ENCODE data around the gene GNB1L. TPM values are rescaled to one million over a fixed set of nuclear protein-coding genes. Genes with fewer than 3 reads are reported as not detected.

GNB1L gene
- total and polyA plus RNA-seq, 9 of the 15 experiments (the other 6 are each of a cell fraction or from before 2014, with no cell fraction given): 0.56 to 50.5 (median 10.2) TPM

DNA sequence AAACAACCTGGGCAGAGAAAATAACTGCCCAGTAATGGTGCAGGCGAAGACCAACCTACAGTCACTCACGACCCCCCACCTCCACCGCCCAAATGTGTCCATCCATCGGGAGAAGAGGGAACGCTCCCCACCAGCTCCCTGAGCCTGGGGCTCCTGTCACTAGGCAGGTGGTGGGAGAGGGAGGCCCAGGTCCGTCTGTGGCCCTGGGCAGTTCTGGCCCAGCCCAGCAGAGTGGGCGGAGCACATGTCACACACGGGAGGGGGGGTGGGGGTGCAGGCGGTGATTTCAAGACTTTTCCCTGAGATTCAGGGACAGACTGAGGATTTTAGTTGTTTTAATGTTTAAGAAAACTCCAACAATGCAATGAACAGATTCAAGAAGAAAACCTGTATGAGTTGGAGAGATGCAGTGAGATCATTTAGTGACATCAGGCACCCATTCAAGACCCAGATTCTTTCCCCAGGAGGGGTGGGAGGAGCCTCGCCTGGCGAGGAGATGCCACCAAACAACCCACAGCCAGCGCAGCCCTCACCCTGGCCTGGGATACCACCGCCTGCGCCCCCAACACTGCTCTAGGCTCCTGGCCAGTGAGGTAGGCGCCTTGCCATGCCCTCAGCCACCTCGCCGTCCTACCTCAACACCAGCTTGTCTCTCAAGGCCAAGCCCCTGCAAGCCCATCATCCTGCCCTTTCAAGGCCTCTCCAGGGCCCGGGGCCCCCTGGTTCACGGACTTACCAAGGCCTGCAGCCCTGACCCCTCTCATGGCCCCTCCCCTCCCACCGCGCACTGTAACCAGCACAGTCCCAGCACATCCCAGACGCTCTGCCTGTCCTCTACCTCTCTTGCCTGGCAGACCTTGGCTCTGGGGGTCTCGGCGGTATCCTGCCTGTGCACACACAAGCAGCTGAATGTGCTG, 57.3 kb downstream of the GNB1L start:
- ATAC-seq: peak; percentile 49
- TF ChIP-seq POLR2A (conservative IDR thresholded peaks at IDR 0.05) (peak; percentile 29; the same call in 1 of the 2 replicates), RBM17 (IDR thresholded peaks at IDR 0.05; ENCODE audit: borderline replicate concordance, low read depth, low read length) (no peak), TAF15 (IDR thresholded peaks at IDR 0.05; ENCODE audit: low read depth, low read length) (no peak), SETDB1 (IDR thresholded peaks at IDR 0.05; ENCODE audit: low read length) (no peak), E2F3 (CRISPR knock-in tag; IDR thresholded peaks at IDR 0.05) (0 out of 2 replicates have a peak, but pooled peaks have one; percentile 11), PHF8 (IDR thresholded peaks at IDR 0.05; ENCODE audit: borderline replicate concordance, low read length) (peak; percentile 18; the same call in 1 of the 2 replicates), RAD21 (CRISPR knock-in tag; conservative IDR thresholded peaks at IDR 0.05 in 1 of 2, IDR thresholded peaks at IDR 0.05 in 1 of 2) (no peak), WHSC1 (IDR thresholded peaks at IDR 0.05; ENCODE audit: low read length) (peak; percentile 40), ZNF583 (CRISPR knock-in tag; IDR thresholded peaks at IDR 0.05) (0 out of 2 replicates have a peak, but pooled peaks have one; percentile 40), RBM14 (IDR thresholded peaks at IDR 0.05; ENCODE audit: borderline replicate concordance, insufficient read depth, low read depth, low read length) (0 out of 2 replicates have a peak, but pooled peaks have one; percentile 35), LARP7 (IDR thresholded peaks at IDR 0.05) (no peak), ZNF668 (CRISPR knock-in tag; IDR thresholded peaks at IDR 0.05) (no peak), ZNF121 (CRISPR knock-in tag; conservative IDR thresholded peaks at IDR 0.05) (no peak), HDAC6 (IDR thresholded peaks at IDR 0.05; ENCODE audit: low read depth, low read length) (0 out of 2 replicates have a peak, but pooled peaks have one; percentile 64), ZNF23 (CRISPR knock-in tag; IDR thresholded peaks at IDR 0.05) (no peak)
- TF ChIP-seq, protein P1, sequence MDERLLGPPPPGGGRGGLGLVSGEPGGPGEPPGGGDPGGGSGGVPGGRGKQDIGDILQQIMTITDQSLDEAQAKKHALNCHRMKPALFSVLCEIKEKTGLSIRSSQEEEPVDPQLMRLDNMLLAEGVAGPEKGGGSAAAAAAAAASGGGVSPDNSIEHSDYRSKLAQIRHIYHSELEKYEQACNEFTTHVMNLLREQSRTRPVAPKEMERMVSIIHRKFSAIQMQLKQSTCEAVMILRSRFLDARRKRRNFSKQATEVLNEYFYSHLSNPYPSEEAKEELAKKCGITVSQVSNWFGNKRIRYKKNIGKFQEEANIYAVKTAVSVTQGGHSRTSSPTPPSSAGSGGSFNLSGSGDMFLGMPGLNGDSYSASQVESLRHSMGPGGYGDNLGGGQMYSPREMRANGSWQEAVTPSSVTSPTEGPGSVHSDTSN (CRISPR knock-in tag; IDR thresholded peaks at IDR 0.05; ENCODE audit: low read depth): no peak
- TF ChIP-seq, protein P1 (tag; conservative IDR thresholded peaks at IDR 0.05; ENCODE audit: low read depth): no peak
- TF ChIP-seq, protein P2, sequence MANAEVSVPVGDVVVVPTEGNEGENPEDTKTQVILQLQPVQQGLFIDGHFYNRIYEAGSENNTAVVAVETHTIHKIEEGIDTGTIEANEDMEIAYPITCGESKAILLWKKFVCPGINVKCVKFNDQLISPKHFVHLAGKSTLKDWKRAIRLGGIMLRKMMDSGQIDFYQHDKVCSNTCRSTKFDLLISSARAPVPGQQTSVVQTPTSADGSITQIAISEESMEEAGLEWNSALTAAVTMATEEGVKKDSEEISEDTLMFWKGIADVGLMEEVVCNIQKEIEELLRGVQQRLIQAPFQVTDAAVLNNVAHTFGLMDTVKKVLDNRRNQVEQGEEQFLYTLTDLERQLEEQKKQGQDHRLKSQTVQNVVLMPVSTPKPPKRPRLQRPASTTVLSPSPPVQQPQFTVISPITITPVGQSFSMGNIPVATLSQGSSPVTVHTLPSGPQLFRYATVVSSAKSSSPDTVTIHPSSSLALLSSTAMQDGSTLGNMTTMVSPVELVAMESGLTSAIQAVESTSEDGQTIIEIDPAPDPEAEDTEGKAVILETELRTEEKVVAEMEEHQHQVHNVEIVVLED (CRISPR knock-in tag; IDR thresholded peaks at IDR 0.05): no peak

More for the DNA sequence above, 57.3 kb downstream of the GNB1L start:
- 58% methylated on average over 24 of the region's 24 CpGs for WGBS (ENCODE audit: insufficient coverage, low coverage, missing lambda C conversion rate)
- Histone ChIP-seq H3K9me3 (replicated peaks; ENCODE audit: control insufficient read depth, insufficient read depth, low read depth, low read length) (no peaks in the 10 kb centered on the region), H3K36me3 (ENCODE audit: control insufficient read depth, insufficient read depth, low read length) (no peaks in the 10 kb centered on the region), H3K4me2 (ENCODE audit: insufficient read depth, low read length) (no peak overlapping the region), H3K27ac (ENCODE audit: extremely low read depth, low read depth, low read length) (no peak overlapping the region), H3K9me1 (ENCODE audit: control insufficient read depth, insufficient read depth, low read length) (no peaks in the 10 kb centered on the region), H4K20me1 (replicated peaks; ENCODE audit: control insufficient read depth, insufficient read depth, low read length) (0 out of 2 replicates have a peak, but pooled peaks cover 4% of the 10 kb centered on the region), H2AFZ (ENCODE audit: low read depth, low read length) (no peak overlapping the region), H3K9ac (ENCODE audit: insufficient read depth in 1 of 2, low read depth in 2 of 2, low read length in 2 of 2) (peak overlapping the region in 1 of 2 experiments; percentile 42; a peak in 2 of 4 replicates), H3K27me3 (ENCODE audit: control insufficient read depth in 2 of 2, insufficient read depth in 2 of 2, low read length in 2 of 2) (no peaks in the 10 kb centered on the region), H3K4me1 (replicated peaks in 1 of 2; ENCODE audit: control insufficient read depth in 2 of 2, insufficient read depth in 2 of 2, low read length in 2 of 2) (peaks cover 0 to 45% of the 10 kb centered on the region in 2 experiments; a peak in 1 of 5 replicates), H3K79me2 (ENCODE audit: control insufficient read depth, insufficient read depth, low read length) (no peaks in the 10 kb centered on the region), H3K4me3 (no peak overlapping the region)
- DNase-seq (ENCODE audit: extremely low read depth in 1 of 4, low spot score in 3 of 4) (peak in 3 of 4 experiments; percentile 74 to 89 (median 86)), FAIRE-seq (no peak)
- POLR2A ChIA-PET: interaction anchor here (0.5 to 6.8 kb wide), 9 partner anchors 11 to 709 kb away, joined by 3 to 43 read pairs (median 3); no protein-coding TSS in a partner anchor
- CTCF ChIA-PET (ENCODE audit: low intra/inter-chr PET ratio): no interaction called here
- intact Hi-C loops (cut with micrococcal nuclease): no loop called here
- in situ Hi-C loops (cut with MboI): no loop called here
- BruUV-seq (replicated peaks): no TSS peak
